ENCODE results near the gene TRIM8. TPM values are rescaled to one million over a fixed set of nuclear protein-coding genes. Genes with fewer than 3 reads are reported as not detected.

Gene TRIM8
- total and polyA plus RNA-seq, 9 of the 15 experiments (the other 6 are each of a cell fraction or from before 2014, with no cell fraction given), result 1.7 to 26.0 (median 9.1) TPM

DNA sequence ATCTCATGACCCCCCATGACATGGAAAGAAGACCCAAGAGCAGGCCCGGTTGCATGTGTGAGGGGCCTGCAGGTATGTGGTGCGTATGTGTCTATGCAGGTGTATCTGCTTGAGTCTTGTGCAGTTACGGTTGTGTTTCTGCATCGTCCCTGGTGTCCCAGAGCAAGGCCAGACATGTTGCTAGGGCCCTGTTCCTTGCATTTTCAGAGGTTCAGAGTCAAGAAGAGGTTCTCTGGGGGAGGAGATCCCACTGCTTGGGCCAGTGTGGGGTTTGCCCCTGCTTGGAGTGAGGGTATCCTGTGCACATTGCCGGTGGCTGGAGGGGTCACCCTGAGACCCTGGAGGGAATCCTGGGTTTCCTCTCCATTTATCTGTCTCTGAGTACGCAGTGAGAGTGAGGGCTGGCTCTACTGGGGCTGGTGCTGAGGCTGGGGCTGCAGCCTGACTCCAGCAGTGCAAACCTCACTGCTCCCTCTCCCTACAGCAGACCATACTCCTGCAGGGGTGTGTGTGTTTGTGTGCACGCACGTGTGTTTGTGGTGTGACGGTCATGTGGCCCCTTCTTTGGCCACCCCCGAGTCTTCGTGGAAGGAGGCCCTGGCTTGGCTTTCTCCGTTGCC, 4.1 kb downstream of the TRIM8 start:
- Histone ChIP-seq H3K9ac (ENCODE audit: insufficient read depth in 1 of 2, low read depth in 2 of 2, low read length in 2 of 2) (peak overlapping the region in 1 of 2 experiments; percentile 71; a peak in 2 of 4 replicates), H3K27me3 (ENCODE audit: control insufficient read depth in 2 of 2, insufficient read depth in 2 of 2, low read length in 2 of 2) (no peaks in the 10 kb centered on the region), H4K20me1 (replicated peaks; ENCODE audit: control insufficient read depth, insufficient read depth, low read length) (0 out of 2 replicates have a peak, but pooled peaks cover 4% of the 10 kb centered on the region), H2AFZ (ENCODE audit: low read depth, low read length) (no peak overlapping the region), H3K4me3 (no peak overlapping the region), H3K9me3 (replicated peaks; ENCODE audit: control insufficient read depth, insufficient read depth, low read depth, low read length) (no peaks in the 10 kb centered on the region), H3K4me1 (replicated peaks in 1 of 2; ENCODE audit: control insufficient read depth in 2 of 2, insufficient read depth in 2 of 2, low read length in 2 of 2) (peaks cover 3 to 77% of the 10 kb centered on the region in 2 experiments; a peak in 4 of 5 replicates), H3K9me1 (ENCODE audit: control insufficient read depth, insufficient read depth, low read length) (peaks cover 2% of the 10 kb centered on the region), H3K36me3 (ENCODE audit: control insufficient read depth, insufficient read depth, low read length) (peaks cover 20% of the 10 kb centered on the region; the same call in 2 of the 3 replicates), H3K27ac (ENCODE audit: extremely low read depth, low read depth, low read length) (no peak overlapping the region), H3K79me2 (ENCODE audit: control insufficient read depth, insufficient read depth, low read length) (peaks cover 94% of the 10 kb centered on the region), H3K4me2 (ENCODE audit: insufficient read depth, low read length) (no peak overlapping the region)
- DNase-seq (ENCODE audit: extremely low read depth in 1 of 4, low spot score in 3 of 4), result no peak
- WGBS (ENCODE audit: insufficient coverage, low coverage, missing lambda C conversion rate), result 74% methylated on average over 7 of the region's 12 CpGs
- ChIA-PET CTCF (ENCODE audit: low intra/inter-chr PET ratio) (no interaction called here), POLR2A (interaction anchor here (0.6 to 6.2 kb wide), 3 partner anchors 10 to 19 kb away, joined by 3 to 60 read pairs (median 4); no protein-coding TSS in a partner anchor)
- no peak for FAIRE-seq
- no peak for TF ChIP-seq SNIP1 (IDR thresholded peaks at IDR 0.05; ENCODE audit: low read depth)
- TF ChIP-seq ELF1 (tag; IDR thresholded peaks at IDR 0.05), result no peak
- TF ChIP-seq ZMIZ1 (IDR thresholded peaks at IDR 0.05; ENCODE audit: low read depth in 2 of 2, low read length in 2 of 2), result no peak
- no peak for TF ChIP-seq NUFIP1 (IDR thresholded peaks at IDR 0.05; ENCODE audit: partially characterized antibody)
- no peak for TF ChIP-seq PTBP1 (IDR thresholded peaks at IDR 0.05; ENCODE audit: low read depth, low read length)
- no peak for TF ChIP-seq RFX5 (IDR thresholded peaks at IDR 0.05; ENCODE audit: low read depth, low read length)
- TF ChIP-seq CBFB (CRISPR knock-in tag; IDR thresholded peaks at IDR 0.05), result no peak
- TF ChIP-seq E2F5 (CRISPR knock-in tag; IDR thresholded peaks at IDR 0.05), result no peak
- no peak for TF ChIP-seq SMARCE1 (IDR thresholded peaks at IDR 0.05)
- TF ChIP-seq BRD9 (IDR thresholded peaks at IDR 0.05; ENCODE audit: low read depth, partially characterized antibody), result no peak
- no peak for TF ChIP-seq OTX1 (CRISPR knock-in tag; IDR thresholded peaks at IDR 0.05)
- no peak for TF ChIP-seq SNRNP70 (optimal IDR thresholded peaks at IDR 0.05; ENCODE audit: low read depth, low read length)
- TF ChIP-seq KDM2B (CRISPR knock-in tag; IDR thresholded peaks at IDR 0.05), result no peak
- no peak for ATAC-seq
- intact Hi-C loops (cut with micrococcal nuclease), result loop anchor here (5.0 kb wide), 1 partner anchor 64 kb away; the partner anchor contains the start of genes ARL3 and SFXN2
- in situ Hi-C loops (cut with MboI), result no loop called here
- BruUV-seq (replicated peaks), result no TSS peak
